ENCODE results near the gene RASAL1.

DNA sequence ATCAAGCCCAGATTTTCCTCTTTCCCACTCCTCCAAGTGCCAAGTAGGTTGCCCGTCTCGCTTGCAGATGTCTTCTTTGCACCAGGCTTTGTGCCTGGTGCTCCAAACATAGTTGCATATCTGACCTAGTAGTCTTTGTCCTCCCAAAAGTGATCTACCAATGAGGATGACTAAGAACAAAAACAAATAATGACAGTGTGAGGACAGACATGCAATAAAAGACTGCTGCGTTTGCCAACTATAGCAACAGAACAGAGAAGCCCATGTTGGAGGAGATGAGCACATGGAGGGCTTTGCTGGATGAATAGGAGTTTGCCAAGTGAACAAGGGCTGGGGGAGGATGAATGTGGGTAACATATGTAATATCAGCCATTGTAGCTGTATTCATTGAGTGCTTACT, 63.4 kb downstream of the RASAL1 start:
- TF ChIP-seq, protein P1, sequence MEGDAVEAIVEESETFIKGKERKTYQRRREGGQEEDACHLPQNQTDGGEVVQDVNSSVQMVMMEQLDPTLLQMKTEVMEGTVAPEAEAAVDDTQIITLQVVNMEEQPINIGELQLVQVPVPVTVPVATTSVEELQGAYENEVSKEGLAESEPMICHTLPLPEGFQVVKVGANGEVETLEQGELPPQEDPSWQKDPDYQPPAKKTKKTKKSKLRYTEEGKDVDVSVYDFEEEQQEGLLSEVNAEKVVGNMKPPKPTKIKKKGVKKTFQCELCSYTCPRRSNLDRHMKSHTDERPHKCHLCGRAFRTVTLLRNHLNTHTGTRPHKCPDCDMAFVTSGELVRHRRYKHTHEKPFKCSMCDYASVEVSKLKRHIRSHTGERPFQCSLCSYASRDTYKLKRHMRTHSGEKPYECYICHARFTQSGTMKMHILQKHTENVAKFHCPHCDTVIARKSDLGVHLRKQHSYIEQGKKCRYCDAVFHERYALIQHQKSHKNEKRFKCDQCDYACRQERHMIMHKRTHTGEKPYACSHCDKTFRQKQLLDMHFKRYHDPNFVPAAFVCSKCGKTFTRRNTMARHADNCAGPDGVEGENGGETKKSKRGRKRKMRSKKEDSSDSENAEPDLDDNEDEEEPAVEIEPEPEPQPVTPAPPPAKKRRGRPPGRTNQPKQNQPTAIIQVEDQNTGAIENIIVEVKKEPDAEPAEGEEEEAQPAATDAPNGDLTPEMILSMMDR (IDR thresholded peaks at IDR 0.05): no peak
- no peak for TF ChIP-seq EZH2 (IDR thresholded peaks at IDR 0.05; ENCODE audit: borderline replicate concordance, insufficient read depth, low read depth, low read length, poor library complexity, severe bottlenecking)
